ENCODE results near the gene OIT3. TPM values are rescaled to one million over a fixed set of nuclear protein-coding genes. Genes with fewer than 3 reads are reported as not detected.

The OIT3 gene
- total and polyA plus RNA-seq, 2 of the 4 experiments (the other 2 are of a cell fraction) = not detected

DNA sequence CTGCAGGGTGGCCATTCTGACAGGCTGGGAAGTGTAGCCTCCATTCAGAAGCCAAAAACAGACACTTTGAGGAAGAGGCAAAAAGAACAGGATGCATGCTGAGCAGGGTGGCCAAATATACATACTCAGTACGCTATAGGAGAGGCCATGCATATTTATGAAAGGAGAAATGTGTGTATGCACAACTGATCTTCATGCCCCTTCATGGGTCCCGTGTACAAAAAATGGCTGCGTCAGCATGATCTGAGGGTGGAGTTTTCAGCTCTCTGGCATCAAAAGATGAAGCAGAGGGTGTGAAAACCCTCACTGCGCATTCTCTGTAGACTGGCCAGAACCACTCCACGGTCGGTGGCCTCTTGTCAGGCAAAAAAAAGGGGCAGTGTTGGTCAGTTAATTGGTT is 35.5 kb upstream of the OIT3 start:
- ATAC-seq (ENCODE audit: low read depth) = no peak
- dilution Hi-C loops (cut with HindIII; ENCODE audit: low sequenced_read_pairs, unreplicated experiment) = no loop called here
- CTCF ChIA-PET = no interaction called here

More for the DNA sequence above, 35.5 kb upstream of the OIT3 start:
- Histone ChIP-seq H3K18ac (ENCODE audit: low read depth, low read length) (no peak overlapping the region), H3K4ac (ENCODE audit: low read depth, low read length) (no peak overlapping the region), H2BK5ac (ENCODE audit: low read depth, low read length, poor library complexity, severe bottlenecking) (no peak overlapping the region), H2AK9ac (replicated peaks; ENCODE audit: low read depth, low read length, poor library complexity) (no peak overlapping the region), H3K56ac (ENCODE audit: extremely low read depth, insufficient read depth, low read length) (no peak overlapping the region), H4K20me1 (ENCODE audit: insufficient read depth, low read length) (no peaks in the 10 kb centered on the region), H3K9ac (ENCODE audit: low read depth, low read length) (no peak overlapping the region), H3K4me2 (ENCODE audit: low read depth, low read length) (no peak overlapping the region), H3K27me3 (ENCODE audit: control insufficient read depth, insufficient read depth, low read length) (no peaks in the 10 kb centered on the region), H3K9me3 (ENCODE audit: control insufficient read depth, insufficient read depth, low read length) (no peaks in the 10 kb centered on the region), H2AK5ac (ENCODE audit: low read depth, low read length) (no peak overlapping the region), H3K23ac (ENCODE audit: low read depth, low read length) (no peak overlapping the region), H2BK20ac (ENCODE audit: low read depth, low read length) (no peak overlapping the region), H4K5ac (ENCODE audit: low read depth, low read length) (no peak overlapping the region), H3K4me1 (ENCODE audit: control insufficient read depth, insufficient read depth, low read length) (no peaks in the 10 kb centered on the region), H4K91ac (ENCODE audit: insufficient read depth, low read depth, low read length) (no peak overlapping the region), H2BK120ac (ENCODE audit: low read depth, low read length) (no peak overlapping the region), H3K9me1 (ENCODE audit: insufficient read depth, low read length) (no peaks in the 10 kb centered on the region), H2BK15ac (ENCODE audit: low read depth, low read length) (no peak overlapping the region), H3K14ac (replicated peaks; ENCODE audit: low read depth, low read length) (no peak overlapping the region), H3K4me3 (ENCODE audit: insufficient read depth, low read depth, low read length) (no peak overlapping the region), H2AFZ (replicated peaks; ENCODE audit: low read length, poor library complexity) (no peak overlapping the region), H3K27ac (ENCODE audit: insufficient read depth, low read length) (no peak overlapping the region), H4K8ac (ENCODE audit: low read depth in 2 of 2, low read length in 2 of 2) (no peak overlapping the region), H3K79me1 (ENCODE audit: low read depth in 1 of 2, low read length in 2 of 2) (peaks cover 5 to 6% of the 10 kb centered on the region in 2 experiments; a peak in 3 of 4 replicates), H3K36me3 (ENCODE audit: control insufficient read depth, insufficient read depth, low read length) (peaks cover 9% of the 10 kb centered on the region)
- TF ChIP-seq, protein P1, sequence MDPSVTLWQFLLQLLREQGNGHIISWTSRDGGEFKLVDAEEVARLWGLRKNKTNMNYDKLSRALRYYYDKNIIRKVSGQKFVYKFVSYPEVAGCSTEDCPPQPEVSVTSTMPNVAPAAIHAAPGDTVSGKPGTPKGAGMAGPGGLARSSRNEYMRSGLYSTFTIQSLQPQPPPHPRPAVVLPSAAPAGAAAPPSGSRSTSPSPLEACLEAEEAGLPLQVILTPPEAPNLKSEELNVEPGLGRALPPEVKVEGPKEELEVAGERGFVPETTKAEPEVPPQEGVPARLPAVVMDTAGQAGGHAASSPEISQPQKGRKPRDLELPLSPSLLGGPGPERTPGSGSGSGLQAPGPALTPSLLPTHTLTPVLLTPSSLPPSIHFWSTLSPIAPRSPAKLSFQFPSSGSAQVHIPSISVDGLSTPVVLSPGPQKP (IDR thresholded peaks at IDR 0.05; ENCODE audit: borderline replicate concordance, low read depth, low read length) = no peak
- TF ChIP-seq, protein P2, sequence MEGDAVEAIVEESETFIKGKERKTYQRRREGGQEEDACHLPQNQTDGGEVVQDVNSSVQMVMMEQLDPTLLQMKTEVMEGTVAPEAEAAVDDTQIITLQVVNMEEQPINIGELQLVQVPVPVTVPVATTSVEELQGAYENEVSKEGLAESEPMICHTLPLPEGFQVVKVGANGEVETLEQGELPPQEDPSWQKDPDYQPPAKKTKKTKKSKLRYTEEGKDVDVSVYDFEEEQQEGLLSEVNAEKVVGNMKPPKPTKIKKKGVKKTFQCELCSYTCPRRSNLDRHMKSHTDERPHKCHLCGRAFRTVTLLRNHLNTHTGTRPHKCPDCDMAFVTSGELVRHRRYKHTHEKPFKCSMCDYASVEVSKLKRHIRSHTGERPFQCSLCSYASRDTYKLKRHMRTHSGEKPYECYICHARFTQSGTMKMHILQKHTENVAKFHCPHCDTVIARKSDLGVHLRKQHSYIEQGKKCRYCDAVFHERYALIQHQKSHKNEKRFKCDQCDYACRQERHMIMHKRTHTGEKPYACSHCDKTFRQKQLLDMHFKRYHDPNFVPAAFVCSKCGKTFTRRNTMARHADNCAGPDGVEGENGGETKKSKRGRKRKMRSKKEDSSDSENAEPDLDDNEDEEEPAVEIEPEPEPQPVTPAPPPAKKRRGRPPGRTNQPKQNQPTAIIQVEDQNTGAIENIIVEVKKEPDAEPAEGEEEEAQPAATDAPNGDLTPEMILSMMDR (conservative IDR thresholded peaks at IDR 0.05; ENCODE audit: low read depth, low read length) = no peak
- TF ChIP-seq CHD1 (IDR thresholded peaks at IDR 0.05; ENCODE audit: low read depth, low read length) = no peak
- TF ChIP-seq CEBPB (IDR thresholded peaks at IDR 0.05; ENCODE audit: low read depth, low read length) = no peak
- TF ChIP-seq, protein P3, sequence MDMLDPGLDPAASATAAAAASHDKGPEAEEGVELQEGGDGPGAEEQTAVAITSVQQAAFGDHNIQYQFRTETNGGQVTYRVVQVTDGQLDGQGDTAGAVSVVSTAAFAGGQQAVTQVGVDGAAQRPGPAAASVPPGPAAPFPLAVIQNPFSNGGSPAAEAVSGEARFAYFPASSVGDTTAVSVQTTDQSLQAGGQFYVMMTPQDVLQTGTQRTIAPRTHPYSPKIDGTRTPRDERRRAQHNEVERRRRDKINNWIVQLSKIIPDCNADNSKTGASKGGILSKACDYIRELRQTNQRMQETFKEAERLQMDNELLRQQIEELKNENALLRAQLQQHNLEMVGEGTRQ (IDR thresholded peaks at IDR 0.05; ENCODE audit: low read depth, low read length) = no peak
- no peak for TF ChIP-seq RCOR1 (IDR thresholded peaks at IDR 0.05; ENCODE audit: insufficient replicate concordance, low read length)
- no peak for TF ChIP-seq POLR2A (IDR thresholded peaks at IDR 0.05; ENCODE audit: low read depth, low read length)
- TF ChIP-seq RFX5 (IDR thresholded peaks at IDR 0.05; ENCODE audit: low read depth, low read length) = no peak
- DNase-seq = no peak
- BruUV-seq (replicated peaks) = no TSS peak
- POLR2A ChIA-PET (ENCODE audit: unreplicated experiment) = no interaction called here
- in situ Hi-C loops (cut with MboI; ENCODE audit: low sequenced_read_pairs) = no loop called here
- 96% methylated on average over 4 of the region's 6 CpGs; no CpG with 5 or more reads in 1 of the 2 experiments for WGBS, 2 experiments (ENCODE audit: extremely low coverage in 2 of 2, insufficient read length in 1 of 2)
- intact Hi-C loops (cut with micrococcal nuclease) = no loop called here
